Daoy (cell line): ENCODE data around the gene H2BK1. TPM values are rescaled to one million over a fixed set of nuclear protein-coding genes. Genes with fewer than 3 reads are reported as not detected.

Source experiments
- DNase-seq: peaks from one replicate; pipeline ENCODE4 v3.0.0-alpha.2; 2015; ENCODE audit warnings: low read depth
- total RNA-seq: library from RNA; depleted of rRNA; stranded (reverse); fragments of >200 nt; shearing (Covaris generic); gene quantifications from 2 replicates; pipeline ENCODE4 v1.2.3, GENCODE V29; 2014

The H2BK1 gene
- total RNA-seq, 1 experiment from 2014 or later, result not detected

DNA sequence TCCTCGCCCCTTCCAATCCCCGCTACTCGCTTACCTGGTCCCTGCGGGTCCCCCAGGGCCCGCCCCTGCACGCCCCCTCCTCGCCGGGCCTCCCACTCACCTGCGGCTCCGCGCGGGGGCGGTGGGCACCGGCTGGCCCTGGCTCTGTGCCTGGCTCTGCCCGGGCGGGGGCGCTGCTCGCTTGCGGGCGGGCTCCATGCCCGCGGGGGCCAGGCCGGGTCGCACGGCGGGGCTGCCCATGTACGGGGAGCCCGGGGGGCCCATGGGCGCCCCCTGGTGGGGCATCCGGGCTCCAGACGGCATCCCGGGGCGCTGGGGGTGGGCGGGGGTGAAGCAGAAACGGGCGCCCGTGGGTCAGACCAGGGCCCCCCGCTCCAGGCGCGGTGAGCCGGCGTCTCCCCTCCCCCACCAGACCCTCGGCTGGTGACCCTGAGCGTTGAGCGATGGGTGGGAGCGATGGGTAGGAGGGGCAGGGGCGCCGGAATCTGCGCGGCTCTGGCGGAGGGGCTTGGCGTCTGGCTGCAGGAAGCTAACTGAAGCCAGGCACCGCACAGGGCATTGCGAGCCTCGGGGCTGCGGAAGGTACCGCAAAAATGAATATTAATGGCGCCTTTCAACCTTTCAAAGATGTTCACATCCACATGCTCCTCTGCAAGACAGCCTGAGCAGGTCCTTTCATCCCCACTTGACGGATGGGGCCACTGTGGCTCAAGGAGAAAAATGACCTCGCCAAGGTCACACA, 35.2 kb upstream of the H2BK1 start:
- DNase-seq, result peak; percentile 63

- DNase-seq, result no peak
Measured at GRCh38 chr7:151244841-151245346, 34.6 kb upstream of the H2BK1 start.

DNA sequence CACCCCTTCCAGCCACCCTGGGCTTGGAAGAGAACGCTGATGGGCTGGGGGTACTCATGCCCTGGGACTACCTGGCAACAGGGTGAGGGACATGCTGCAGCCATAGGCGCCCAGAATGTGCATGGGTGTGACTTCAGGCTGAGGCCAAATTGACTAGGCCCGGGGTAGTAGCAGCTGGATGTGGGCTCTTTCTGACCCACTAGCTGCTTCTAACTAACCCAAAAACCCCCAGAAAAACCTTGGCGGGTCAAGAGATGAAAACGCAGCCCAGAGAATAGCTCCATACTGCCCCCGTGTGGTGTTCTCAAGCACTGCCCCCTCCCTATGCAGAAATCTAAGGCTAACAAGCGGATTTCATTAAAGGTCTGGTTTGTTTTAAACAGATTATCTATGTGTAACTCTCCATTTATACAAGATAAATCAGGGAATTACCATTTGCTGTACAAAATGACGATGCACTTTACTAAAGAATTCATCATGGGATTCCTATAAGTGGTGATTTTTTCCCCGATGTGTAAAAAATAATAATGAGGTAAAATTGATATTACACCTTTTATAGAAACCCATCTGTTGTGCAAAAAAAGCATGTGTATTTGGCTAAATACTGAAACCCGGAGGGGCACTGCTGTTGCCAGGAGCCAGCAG, 34.0 kb upstream of the H2BK1 start:
- DNase-seq, result peak; percentile 74

GRCh38 chr7:151243408-151244195, 33.3 kb upstream of the H2BK1 start:
- DNase-seq, result no peak

- no peak for DNase-seq
Measured at GRCh38 chr7:151243045-151243349, 32.7 kb upstream of the H2BK1 start.

DNA sequence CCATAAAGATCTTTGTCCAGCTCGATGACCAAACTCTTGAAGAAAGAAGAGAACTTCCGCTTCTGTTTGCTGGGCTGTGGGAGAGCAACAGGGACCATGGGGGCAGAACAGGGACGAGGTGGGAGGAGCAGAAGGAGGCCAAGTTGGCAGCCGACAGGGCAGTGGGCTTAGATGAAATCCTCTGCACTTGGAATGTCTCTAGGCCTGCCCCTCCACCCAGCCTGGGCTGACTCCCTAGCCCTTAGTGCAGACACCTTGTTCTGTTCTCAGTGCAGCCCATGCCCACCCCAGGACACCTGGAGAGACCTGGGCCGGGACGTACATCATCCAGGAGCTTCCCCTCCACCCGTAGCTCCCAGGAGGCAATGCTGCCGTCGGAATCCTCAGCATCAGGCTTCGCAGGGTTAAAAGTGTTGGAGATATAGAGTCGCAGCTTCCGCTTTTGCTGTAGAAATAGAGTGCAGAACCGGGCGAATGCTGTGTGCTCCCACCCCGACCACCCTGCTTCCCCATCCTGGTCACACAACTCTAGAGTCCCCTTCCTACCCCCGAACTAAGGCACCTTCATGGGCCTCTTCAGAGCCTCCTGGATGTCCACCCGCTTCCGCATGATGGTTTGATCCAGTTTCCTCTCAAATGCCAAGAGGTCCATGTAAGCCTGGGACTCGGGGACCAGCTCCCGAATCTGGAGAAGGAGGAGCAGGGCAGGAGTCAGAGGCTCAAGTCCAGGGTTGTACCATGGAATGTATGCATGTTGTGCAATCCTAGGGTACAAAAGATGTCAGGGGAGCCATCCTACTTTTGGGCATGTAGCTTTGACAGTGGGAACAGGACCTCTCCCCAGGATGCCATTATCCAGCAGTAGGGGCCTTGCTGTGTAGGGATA, 32.1 kb upstream of the H2BK1 start:
- DNase-seq, result no peak

DNA sequence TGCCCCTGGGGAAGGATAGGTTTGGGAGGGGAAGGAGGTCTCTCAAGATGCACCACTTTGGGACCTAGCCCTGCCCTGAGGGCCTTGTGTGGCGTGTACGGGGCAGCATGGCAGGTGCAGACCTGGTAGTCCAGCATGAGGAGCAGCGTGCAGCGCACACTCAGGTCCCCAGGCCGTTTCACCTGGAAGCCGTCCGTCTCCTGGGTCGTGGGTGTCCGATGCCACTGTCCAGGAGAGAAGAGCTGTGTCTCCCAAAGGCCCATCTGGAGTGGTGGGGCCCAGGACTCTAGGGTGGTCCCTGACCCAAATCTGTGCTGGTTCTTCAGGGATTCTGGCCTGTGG, 31.4 kb upstream of the H2BK1 start:
- DNase-seq, result no peak

DNA sequence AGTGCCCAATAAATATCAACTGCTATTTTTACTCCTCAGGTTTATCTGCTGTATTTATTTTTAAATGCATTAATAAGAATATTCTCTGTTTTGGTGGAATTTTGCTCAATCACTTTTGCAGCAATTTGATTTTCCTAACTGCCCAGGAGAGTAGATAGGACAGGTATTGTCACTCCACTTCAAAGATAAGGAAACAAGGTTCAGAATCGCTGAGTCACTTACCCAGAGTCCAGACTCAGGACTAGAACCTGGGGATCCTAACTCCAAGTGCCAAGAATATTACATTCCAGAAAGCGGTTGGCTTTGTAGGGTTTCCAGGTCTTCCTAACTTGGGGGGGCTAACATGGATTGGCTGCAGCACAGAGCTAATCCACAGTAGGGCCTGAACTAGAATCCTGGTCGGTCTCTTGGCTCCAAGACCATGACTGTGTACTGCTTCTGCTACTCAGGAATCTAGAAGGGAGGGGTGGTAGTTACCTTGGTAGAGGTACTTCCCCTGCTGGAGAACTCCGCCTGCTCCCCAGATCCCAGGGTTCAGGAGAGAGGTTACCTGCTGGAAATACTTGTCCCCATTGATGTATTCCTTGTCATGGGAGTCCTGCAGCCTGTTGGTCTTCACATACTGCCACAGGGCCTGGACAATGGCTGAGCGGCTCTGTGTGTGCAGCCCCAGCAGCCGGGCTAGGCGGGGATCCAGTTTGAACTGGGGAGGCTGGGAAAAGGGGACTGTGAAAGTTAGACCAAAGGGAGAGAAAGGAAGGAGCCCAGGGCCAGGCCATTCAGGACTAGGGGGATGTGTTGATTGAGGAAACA, 30.9 kb upstream of the H2BK1 start:
- no peak for DNase-seq

- DNase-seq, result no peak
Measured at GRCh38 chr7:151240536-151240935, 30.2 kb upstream of the H2BK1 start.

GRCh38 chr7:151239837-151240459, 29.7 kb upstream of the H2BK1 start:
- DNase-seq, result no peak

- no peak for DNase-seq
Measured at GRCh38 chr7:151238924-151239836, 28.9 kb upstream of the H2BK1 start.

DNA sequence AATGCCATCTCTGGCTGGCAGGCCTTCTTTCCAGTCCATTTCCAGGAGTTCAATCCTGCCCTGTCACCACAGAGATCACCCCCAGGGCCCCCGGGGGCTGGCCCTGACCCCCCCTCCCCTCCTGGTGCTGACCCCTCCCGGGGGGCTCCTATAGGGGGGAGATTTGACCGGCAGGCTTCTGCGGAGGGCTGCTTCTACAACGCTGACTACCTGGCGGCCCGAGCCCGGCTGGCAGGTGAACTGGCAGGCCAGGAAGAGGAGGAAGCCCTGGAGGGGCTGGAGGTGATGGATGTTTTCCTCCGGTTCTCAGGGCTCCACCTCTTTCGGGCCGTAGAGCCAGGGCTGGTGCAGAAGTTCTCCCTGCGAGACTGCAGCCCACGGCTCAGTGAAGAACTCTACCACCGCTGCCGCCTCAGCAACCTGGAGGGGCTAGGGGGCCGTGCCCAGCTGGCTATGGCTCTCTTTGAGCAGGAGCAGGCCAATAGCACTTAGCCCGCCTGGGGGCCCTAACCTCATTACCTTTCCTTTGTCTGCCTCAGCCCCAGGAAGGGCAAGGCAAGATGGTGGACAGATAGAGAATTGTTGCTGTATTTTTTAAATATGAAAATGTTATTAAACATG, 28.0 kb upstream of the H2BK1 start:
- no peak for DNase-seq

- DNase-seq, result no peak
Measured at GRCh38 chr7:151237244-151238189, 27.2 kb upstream of the H2BK1 start.

- no peak for DNase-seq
Measured at GRCh38 chr7:151236406-151236805, 26.1 kb upstream of the H2BK1 start.

- no peak for DNase-seq
Measured at GRCh38 chr7:151235091-151235787, 25.0 kb upstream of the H2BK1 start.

DNA sequence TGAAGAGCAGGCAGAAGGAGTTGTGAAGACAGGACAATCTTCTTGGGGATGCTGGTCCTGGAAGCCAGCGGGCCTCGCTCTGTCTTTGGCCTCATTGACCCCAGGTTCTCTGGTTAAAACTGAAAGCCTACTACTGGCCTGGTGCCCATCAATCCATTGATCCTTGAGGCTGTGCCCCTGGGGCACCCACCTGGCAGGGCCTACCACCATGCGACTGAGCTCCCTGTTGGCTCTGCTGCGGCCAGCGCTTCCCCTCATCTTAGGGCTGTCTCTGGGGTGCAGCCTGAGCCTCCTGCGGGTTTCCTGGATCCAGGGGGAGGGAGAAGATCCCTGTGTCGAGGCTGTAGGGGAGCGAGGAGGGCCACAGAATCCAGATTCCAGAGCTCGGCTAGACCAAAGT, 23.5 kb upstream of the H2BK1 start:
- DNase-seq, result no peak
